Activated CD8-positive, alpha-beta memory T cell treated with anti-CD3 and anti-CD28 coated beads, Interleukin-2, amount 50 U/mL, for 24 hours (primary cell): ENCODE data around the gene INKA2.
"Not testable (repeated sequence)": the region's sequence is repeated elsewhere in the genome, so short reads cannot be mapped to it uniquely, and the experiment has no call there.

ENCODE experiments used
- DNase-seq: peaks from one replicate; pipeline ENCODE4 v3.0.0-alpha.2; 2020; ENCODE audit errors: extremely low read depth

The INKA2 gene

DNA sequence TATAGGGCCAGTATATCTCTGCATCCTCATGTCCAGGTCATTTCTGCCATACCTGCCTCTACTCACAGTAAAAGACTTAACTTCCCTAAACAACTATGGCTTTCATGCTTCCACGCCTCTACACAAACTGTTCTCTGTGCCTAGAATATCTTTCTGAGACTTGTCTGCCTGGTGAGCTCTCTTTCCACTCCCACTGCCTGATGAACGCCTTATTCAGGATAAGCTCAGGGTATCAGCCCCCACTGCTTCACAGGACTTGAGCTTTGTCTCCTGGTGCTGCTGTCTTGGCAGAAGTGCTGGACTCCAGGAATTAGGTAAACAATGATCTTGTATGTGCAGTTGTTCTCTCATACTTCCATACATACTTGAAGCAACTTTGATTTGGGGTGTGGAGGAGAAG is 11.7 kb upstream of the INKA2 start:
- DNase-seq = no peak

DNA sequence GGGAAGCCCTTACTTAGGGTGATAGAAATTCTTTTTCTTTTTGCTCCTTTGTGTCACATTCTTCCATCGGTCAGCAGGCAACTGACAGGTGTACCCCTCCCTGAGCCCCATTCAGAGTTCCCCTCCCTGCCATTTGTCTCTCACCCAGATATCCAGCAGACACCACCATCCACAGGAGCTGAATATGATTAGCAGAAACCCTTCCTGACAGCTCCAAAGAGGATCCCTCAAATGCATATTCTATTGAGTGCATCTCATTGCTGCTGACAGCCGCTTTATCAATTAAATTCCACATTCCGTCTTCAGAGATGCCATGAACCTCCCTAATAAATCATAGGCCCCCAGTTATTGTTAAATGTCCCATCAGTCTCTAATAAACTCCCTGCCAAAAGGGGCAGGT is 10.4 kb upstream of the INKA2 start:
- no peak for DNase-seq

- no peak for DNase-seq
Measured at GRCh38 chr1:111747947-111748346, 8.8 kb upstream of the INKA2 start.

GRCh38 chr1:111747282-111747734 is 8.1 kb upstream of the INKA2 start:
- peak; percentile 54 for DNase-seq

DNA sequence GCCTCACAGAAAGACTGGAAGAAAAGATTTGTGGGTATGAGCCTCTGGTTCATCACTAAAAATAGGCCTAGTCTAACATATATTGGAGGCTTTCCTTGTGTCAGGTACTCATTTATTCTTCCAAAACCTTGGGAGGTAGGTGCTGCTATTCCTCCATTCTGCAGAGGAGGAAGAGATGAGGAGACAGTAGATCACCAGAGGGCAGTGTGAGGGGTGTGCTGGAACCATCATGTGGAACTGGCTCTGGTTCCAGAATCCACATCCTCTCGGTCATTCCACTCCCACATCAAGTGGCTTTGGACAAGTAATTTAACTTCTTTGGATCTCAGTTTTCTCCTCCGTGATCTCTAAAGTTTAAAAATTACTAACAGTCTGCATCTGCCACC is 7.4 kb upstream of the INKA2 start:
- DNase-seq = no peak

DNA sequence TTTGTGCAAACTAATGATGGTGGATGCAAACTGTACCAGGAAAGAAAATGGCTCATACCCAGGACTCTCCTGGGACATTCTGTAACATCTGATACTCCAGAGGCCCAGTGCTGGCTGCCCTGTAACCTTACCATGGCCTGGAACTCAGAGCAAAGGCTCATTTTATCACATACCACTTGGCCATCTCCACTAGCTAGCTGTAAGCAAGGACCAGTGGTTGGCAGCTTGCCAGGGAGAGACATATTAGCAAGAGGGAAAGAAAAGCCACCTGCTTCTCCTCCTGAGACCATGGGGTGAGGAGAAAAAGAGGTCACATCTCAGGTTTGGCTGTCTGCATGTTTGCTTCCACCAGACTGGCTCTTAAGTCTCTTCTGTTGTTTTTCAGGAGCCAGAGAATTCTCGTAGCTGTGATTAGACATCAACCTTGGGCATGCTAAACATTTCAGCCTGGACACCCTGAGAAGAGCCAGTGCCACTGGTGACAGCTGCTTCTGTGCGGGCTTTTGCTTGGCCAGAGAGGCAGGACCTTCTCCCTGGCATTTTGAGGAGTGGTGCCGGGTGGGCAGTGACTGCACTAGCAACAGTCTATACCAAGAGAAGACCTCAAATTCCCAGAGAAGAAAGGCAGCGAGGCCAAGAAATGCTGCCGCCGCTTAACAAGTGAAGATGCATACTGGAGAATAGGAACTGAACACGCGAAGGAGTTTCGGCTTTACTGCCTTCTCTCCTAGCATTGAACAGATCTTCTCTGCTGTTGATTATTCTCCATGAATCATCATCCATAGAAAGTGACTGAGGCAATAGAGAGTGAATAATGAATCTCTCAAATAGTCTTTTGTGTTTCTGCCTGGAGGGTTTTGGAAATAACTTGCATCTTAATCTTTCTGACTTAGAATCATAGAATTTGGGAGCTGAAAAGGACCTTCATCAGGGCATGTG is 6.7 kb upstream of the INKA2 start:
- no peak for DNase-seq

GRCh38 chr1:111743679-111744101 is 4.5 kb upstream of the INKA2 start:
- no peak for DNase-seq

GRCh38 chr1:111742938-111743549 is 3.8 kb upstream of the INKA2 start:
- DNase-seq = no peak

GRCh38 chr1:111742292-111742691 is 3.1 kb upstream of the INKA2 start:
- not testable (repeated sequence) for DNase-seq

- no peak for DNase-seq
Measured at GRCh38 chr1:111739925-111740765, 950 bp upstream of the INKA2 start.

- no peak for DNase-seq
Measured at GRCh38 chr1:111738436-111739193, 580 bp downstream of the INKA2 start.

GRCh38 chr1:111738133-111738435 is 1.1 kb downstream of the INKA2 start:
- no peak for DNase-seq

GRCh38 chr1:111737216-111738132 is 1.7 kb downstream of the INKA2 start:
- no peak for DNase-seq

- DNase-seq = no peak
Measured at GRCh38 chr1:111736548-111737215, 2.5 kb downstream of the INKA2 start.

- DNase-seq = no peak
Measured at GRCh38 chr1:111735858-111736544, 3.2 kb downstream of the INKA2 start.

- no peak for DNase-seq
Measured at GRCh38 chr1:111735321-111735720, 3.9 kb downstream of the INKA2 start.

GRCh38 chr1:111734856-111735255 is 4.3 kb downstream of the INKA2 start:
- DNase-seq = no peak

DNA sequence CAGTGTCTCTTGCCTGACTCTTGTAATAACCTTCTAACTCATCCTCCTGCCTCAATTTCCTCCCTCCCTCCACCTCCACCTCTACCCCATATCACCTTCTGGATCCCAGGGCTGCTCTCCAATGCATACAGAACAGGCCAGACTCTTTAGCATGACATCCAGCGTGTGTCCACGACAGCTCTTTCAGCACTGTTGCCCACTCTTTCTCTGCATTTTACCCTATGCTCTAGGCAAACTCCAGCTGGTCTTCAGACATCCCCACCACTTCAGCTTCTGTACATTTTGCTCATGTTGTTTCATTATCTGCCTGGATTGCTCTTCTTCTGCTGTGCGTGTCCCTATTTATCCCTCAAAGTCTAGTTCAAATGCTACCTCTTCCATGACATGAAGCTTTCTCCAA is 4.8 kb downstream of the INKA2 start:
- no peak for DNase-seq

DNA sequence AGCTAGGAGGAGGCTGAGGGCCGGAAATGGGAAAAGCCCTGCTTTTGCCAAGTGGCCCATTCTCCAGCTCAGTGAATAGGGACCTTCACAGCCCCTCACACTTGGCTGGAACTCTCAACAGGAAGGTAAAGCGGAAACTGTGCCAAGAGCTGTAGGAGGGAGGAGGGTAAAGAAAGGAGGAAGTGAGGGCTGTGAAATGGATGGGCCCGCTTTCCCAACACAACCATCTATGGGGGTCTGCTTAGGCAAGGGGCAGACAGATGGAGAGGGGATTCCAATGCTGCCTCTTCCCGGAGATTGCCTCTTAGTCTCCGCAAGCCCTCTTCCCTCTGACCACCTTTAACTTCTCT is 5.2 kb downstream of the INKA2 start:
- DNase-seq = no peak
